ENCODE results near the gene IDI2.

DNA sequence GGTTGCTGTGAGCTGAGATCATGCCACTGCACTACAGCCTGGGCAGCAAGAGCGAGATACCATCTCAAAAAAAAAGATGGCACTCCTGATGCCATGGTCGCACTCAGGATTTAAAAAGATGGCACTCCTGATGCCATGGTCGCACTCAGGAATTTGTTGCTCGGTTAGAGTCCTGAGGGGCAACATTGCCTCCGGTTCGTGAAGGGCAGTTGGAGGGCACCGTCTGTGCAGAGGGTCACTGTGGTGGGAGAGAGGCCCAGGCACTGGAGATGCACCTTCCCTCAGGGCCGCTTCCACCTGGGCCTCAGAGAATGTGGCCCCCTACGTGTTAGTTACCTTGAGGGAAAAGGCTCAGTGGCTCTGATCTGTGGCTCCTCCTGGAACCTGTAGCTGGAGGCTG is 19.1 kb downstream of the IDI2 start:
- TF ChIP-seq CTCF (IDR thresholded peaks at IDR 0.05) = no peak
- no peak for TF ChIP-seq POLR2A (IDR thresholded peaks at IDR 0.05)

All from Peyer's patch (tissue), 4 donors.